Activated naive CD4-positive, alpha-beta T cell treated with anti-CD3 and anti-CD28 coated beads, Interleukin-2, amount 50 U/mL, for 72 hours (primary cell): Measurements from ENCODE around the gene GLUD1. TPM values are rescaled to one million over a fixed set of nuclear protein-coding genes. Genes with fewer than 3 reads are reported as not detected.
"Not testable (repeated sequence)": the region's sequence is repeated elsewhere in the genome, so short reads cannot be mapped to it uniquely, and the experiment has no call there.

Experiments
- ATAC-seq, 2 donors: fragments of 150-1000 bp; cut with Tn5 transposase; 2 replicates each; pipeline ENCODE4 v1.10.0; 2021; ENCODE audit warnings: mild to moderate bottlenecking in 2 of 2, moderate library complexity in 2 of 2
- DNase-seq, 2 donors: peaks; one replicate each; pipeline ENCODE4 v3.0.0; 2021 to 2022; ENCODE audit warnings: low spot score in 2 of 2
- H3K27ac Mint-ChIP-seq, 2 donors: one replicate each; pipeline ENCODE4 v1.8.0; 2022; ENCODE audit warnings: mild to moderate bottlenecking in 2 of 2, mixed read lengths in 2 of 2
- H3K36me3 Mint-ChIP-seq, 2 donors: one replicate each; pipeline ENCODE4 v1.8.0; 2022; ENCODE audit warnings: mixed read lengths in 2 of 2
- H3K9me3 Mint-ChIP-seq, 2 donors: one replicate each; pipeline ENCODE4 v1.8.0; 2022; ENCODE audit warnings: mixed read lengths in 2 of 2
- total RNA-seq, 2 donors: library from RNA; stranded (reverse); gene quantifications; one replicate each; pipeline ENCODE4 v1.2.3, GENCODE V29; 2022

The GLUD1 gene
- 100 to 1,000 TPM; 116 to 173 TPM for total RNA-seq

DNA sequence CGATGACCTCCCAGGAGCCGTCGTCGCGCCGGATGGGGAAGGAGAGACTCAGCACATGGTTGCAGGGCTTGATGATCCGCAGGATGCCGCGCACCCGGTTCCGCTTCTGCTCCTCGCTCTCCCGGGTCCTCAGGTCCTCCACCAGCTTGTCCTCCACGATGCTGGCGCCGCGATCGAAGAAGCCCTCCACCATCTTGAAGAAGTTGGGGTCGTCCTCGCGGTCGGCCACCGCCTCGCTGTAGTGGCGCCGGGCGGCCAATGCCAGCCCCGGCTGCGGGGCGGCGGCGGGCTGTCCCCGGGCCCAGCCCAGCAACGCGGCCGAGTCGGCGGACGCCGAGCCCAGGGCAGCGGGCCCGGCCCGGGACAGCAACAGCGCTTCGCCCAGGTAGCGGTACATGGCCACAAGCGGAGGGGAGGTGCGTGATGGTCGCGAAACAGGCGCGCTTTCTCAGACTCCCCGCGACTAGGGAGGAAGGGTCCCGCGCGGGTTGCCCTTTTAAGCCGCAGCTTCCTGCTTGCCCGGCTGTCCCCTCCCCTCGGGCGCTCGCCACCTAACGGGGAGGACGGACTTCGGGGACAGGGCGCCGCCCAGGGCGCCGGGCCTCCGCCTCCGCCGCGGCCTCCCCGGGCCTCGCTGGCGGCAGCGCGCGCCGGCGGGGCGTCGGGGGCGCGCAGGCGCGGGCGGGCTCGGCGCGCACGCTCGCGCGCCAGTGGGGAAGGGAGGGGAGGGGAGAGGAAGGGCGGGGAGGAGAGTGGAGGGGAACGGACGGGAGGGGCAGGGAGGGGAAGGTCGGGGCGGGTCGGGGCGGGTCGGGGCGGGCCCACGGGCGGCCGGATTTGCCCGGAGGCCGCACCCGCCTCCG lies at the start of gene GLUD1, which contains the start of gene SHLD2:
GLUD1 (minus strand) TSS at position 471 of the 863 bp plus-strand sequence; CDS start at position 397, 74 bp downstream.
SHLD2 (plus strand) TSS at position 834 of the 863 bp plus-strand sequence. CDS start 56,149 bp downstream, outside the sequence.
- peaks cover 13 to 43% of the 10 kb centered on the region in 2 donors for H3K36me3 Mint-ChIP-seq
- DNase-seq (peak; percentile 91 to 95), ATAC-seq (peak; percentile 73 to 82)

DNA sequence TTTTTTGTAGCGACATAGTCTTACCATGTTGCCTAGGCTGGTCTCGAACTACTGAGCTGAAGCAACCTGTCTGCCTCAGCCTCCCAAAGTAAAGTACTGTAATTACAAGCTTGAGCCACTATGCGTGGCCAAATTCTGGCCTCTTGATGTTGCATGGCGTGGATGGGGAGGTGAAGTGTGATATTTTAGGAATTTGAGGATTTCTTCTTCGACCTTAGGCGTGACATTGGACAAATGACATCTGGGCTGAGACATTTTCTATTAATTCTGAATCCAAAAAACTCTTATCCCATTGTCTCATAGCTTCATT lies 48.4 kb upstream of the GLUD1 start:
- H3K27ac Mint-ChIP-seq, DNase-seq, ATAC-seq, H3K36me3 Mint-ChIP-seq, H3K9me3 Mint-ChIP-seq: not testable (repeated sequence)

More for the DNA sequence above, at the start of gene GLUD1, which contains the start of gene SHLD2:
- H3K27ac Mint-ChIP-seq = peak within 1 kb of the TSS; percentile 95 to 97
- no peaks in the 10 kb centered on the region for H3K9me3 Mint-ChIP-seq

- not testable (repeated sequence) for H3K27ac Mint-ChIP-seq, DNase-seq, H3K9me3 Mint-ChIP-seq, ATAC-seq
- peaks cover 6 to 11% of the 10 kb centered on the region in 2 donors for H3K36me3 Mint-ChIP-seq
These were observed 47.8 kb upstream of the GLUD1 start for GRCh38 chr10:87142230-87143108.

DNA sequence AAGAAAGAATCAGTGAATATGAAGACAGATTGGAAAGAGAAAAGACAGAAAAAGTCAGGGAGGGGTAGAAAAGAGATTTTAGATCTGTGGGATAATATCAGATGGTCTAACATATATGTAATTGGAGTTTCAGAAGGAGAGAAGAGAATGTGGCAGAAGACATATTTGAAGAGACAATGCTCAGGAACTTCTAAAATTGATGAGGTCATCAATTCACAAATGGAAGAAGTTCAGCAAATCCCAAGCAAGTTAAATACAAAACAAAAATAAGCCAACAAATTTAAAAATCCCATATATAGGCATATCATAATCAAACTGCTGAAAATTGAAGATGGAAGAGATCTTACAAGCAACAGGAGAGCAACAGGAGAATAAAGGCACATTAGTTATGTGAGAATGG lies 42.8 kb upstream of the GLUD1 start:
- not testable (repeated sequence) for H3K27ac Mint-ChIP-seq, ATAC-seq, DNase-seq
- peaks cover 7 to 14% of the 10 kb centered on the region in 2 donors for H3K9me3 Mint-ChIP-seq
- H3K36me3 Mint-ChIP-seq = peaks cover 18 to 37% of the 10 kb centered on the region in 2 donors

DNA sequence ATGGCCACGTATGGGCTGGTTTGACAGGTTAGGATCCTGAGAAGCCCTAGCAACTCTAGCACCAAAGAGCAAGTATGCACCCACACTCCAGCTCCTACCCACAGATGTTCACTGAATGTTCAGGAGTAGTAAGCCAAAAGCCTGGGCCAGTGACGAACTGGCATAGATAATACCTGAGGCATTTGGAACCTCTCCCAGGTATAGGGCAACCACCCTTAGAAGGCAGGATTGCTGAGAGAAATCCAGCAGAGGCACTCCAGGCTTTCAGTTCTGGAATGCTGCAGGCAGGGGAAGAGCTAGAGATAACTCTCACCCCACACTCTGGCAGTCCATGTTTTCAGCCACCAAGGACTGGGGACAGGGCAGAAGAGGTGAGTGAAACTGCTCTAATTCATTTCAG lies 39.8 kb upstream of the GLUD1 start:
- ATAC-seq, DNase-seq, H3K27ac Mint-ChIP-seq: not testable (repeated sequence)
- Mint-ChIP-seq H3K9me3 (peaks cover 7 to 14% of the 10 kb centered on the region in 2 donors), H3K36me3 (peaks cover 18 to 37% of the 10 kb centered on the region in 2 donors)

DNA sequence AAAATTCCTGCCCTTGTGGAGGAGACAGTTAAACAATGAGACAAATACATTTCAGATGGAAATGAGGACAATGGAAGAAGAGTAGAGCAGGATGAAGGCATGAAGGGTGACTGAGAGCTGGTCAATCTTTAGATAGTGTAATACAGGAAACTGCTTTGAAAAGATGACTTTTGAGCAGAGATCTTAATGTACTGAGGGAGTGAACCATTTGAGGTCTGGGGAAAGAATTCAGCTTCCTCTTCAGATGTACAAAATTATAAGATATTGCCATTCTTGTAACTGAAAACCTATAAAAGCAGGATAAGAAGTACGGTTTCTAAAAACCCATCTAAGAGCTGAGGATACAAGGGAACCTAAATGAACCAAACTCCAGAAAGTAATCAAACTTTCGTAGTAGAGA lies 39.3 kb upstream of the GLUD1 start:
- H3K27ac Mint-ChIP-seq, DNase-seq, ATAC-seq: not testable (repeated sequence)
- peaks cover 7 to 14% of the 10 kb centered on the region in 2 donors for H3K9me3 Mint-ChIP-seq
- H3K36me3 Mint-ChIP-seq = peaks cover 18 to 37% of the 10 kb centered on the region in 2 donors

DNA sequence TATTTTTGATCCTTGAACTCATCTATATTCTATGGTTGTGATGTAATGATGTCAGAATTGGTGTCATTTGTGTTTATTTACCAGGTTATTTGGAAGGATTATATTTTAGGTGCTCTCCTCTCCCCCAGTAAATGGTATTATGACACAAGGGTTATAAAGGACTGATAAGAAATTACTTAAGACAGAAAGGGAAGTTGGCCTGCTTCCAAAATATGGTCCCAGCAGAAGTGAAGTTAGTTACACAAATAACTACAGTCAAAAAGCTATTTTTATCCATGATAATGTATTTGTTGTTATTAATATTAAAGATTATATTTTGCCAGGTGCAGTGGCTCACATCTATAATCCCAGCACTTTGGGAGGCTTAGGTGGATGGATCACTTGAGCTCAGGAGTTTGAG lies 37.5 kb upstream of the GLUD1 start:
- not testable (repeated sequence) for DNase-seq, ATAC-seq, H3K9me3 Mint-ChIP-seq, H3K27ac Mint-ChIP-seq
- peaks cover 9 to 22% of the 10 kb centered on the region in 2 donors for H3K36me3 Mint-ChIP-seq

GRCh38 chr10:87127607-87128156 lies 33.0 kb upstream of the GLUD1 start:
- H3K9me3 Mint-ChIP-seq = not testable (repeated sequence)

GRCh38 chr10:87127048-87127447 lies 32.4 kb upstream of the GLUD1 start:
- H3K27ac Mint-ChIP-seq, DNase-seq, H3K9me3 Mint-ChIP-seq, H3K36me3 Mint-ChIP-seq, ATAC-seq: not testable (repeated sequence)

More at GRCh38 chr10:87127607-87128156, 33.0 kb upstream of the GLUD1 start:
- not testable (repeated sequence) for DNase-seq, ATAC-seq, H3K27ac Mint-ChIP-seq, H3K36me3 Mint-ChIP-seq

DNA sequence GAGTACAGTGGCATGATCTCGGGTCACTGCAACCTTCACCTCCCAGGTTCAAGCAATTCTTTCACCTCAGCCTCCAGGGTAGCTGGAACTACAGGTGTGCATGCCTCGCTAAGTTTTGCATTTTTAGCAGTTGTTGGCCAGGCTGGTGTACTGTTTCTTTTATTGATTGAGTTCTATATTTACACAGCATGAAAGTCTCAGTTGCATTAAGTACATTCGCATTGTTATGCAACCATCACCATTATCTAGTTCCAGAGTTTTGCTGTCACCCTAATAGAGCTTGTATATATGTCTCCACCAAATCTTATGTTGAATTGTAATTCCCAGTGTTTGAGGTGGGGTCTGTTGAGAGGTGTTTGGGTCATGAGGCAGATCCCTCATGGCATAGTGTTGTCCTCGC lies 28.7 kb upstream of the GLUD1 start:
- ATAC-seq, DNase-seq, H3K27ac Mint-ChIP-seq, H3K9me3 Mint-ChIP-seq, H3K36me3 Mint-ChIP-seq: not testable (repeated sequence)

- H3K36me3 Mint-ChIP-seq, H3K27ac Mint-ChIP-seq, ATAC-seq, H3K9me3 Mint-ChIP-seq, DNase-seq: not testable (repeated sequence)
These were observed 24.4 kb upstream of the GLUD1 start for GRCh38 chr10:87119029-87119428.

DNA sequence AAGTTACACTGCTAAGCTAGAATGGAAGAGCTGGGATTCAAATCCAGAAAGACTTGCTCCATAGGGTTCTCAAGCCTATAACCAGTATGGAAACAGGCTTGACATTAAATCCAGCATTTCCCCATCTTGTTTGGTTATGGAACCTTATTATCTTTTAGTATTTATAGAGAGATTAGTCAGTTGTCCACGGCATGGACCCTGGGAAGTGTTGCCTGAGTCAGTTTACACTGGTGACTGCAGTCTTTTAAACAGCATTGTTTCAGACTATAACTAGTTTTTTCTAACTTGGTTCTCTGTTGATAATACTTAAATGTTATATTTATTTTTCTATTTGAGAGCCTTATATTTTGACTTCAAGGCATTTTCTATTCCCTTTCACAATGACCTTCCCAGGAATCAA lies 23.5 kb upstream of the GLUD1 start:
- not testable (repeated sequence) for ATAC-seq, H3K9me3 Mint-ChIP-seq, H3K27ac Mint-ChIP-seq, DNase-seq, H3K36me3 Mint-ChIP-seq

DNA sequence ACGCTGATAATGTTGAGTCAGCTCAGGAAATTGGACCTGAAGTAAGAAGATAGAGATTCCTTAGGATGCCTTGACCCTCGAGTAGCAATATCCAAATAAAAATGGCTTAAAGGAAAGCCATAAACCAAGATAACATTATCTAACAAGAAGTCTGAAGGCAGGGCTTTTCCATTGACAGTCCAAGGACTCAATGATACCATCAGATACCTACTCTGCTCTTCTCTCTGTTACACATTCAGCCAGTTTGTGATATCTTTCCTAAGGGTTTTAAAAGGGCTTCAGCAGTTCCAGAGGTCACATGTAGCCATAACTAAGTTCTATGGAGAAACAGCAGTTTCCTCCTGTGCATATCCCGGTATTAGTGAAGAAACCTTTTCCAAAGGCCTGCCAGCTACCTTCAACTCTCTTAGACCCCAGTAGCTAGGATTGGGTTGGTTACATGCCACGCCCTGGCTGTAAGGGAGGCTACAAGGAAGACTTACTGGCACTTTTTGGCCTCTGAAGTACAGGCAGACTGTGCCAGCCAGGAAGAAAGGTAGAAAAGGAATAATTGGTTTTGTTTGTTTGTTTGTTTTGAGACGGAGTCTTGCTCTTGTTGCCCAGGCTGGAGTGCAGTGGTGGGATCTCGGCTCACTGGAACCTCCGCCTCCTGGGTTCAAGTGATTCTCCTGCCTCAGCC lies 10.9 kb upstream of the GLUD1 start:
- Mint-ChIP-seq H3K36me3 (peaks cover 12 to 30% of the 10 kb centered on the region in 2 donors), H3K27ac (no peak overlapping the region), H3K9me3 (no peaks in the 10 kb centered on the region)
- ATAC-seq (no peak), DNase-seq (no peak)

DNA sequence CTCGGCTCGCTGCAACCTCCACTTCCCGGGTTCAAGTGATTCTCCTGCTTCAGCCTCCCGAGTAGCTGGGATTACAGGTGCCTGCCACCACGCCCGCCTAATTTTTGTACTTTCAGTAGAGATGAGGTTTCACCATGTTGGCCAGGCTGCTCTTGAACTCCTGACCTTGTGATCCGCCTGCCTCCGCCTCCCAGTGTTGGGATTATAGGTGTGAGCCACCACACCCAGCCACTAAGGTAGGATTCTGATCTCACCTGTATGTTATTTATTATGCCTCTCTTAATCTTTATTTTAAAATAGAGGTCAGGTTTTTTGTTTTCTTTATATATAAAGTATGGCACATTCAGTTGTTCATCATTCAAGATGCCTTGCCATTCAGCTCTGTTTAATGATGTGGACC lies 10.1 kb upstream of the GLUD1 start:
- H3K9me3 Mint-ChIP-seq, H3K27ac Mint-ChIP-seq, DNase-seq, ATAC-seq: not testable (repeated sequence)
- peaks cover 12 to 30% of the 10 kb centered on the region in 2 donors for H3K36me3 Mint-ChIP-seq

DNA sequence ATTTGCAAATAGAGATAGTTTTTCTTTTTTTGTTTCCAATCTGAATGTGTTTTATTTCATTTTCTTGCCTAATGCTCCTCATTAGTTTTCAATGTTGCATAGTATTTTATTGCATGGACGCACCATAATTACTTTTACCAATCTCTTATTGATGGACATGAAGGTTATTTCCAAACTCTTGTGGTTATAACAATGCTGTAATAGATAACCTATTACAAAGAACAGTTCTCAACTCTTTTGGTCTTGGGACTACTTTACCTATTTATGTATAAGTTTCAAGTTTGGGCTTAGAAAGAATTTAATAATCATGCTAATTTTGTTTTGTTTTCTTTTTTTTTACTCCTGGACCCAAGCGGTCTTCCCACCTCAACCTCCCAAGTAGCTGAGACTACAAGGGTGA lies 7.4 kb upstream of the GLUD1 start:
- peaks cover 7 to 20% of the 10 kb centered on the region in 2 donors for H3K36me3 Mint-ChIP-seq
- DNase-seq (no peak), ATAC-seq (no peak)
- no peak overlapping the region for H3K27ac Mint-ChIP-seq
- no peaks in the 10 kb centered on the region for H3K9me3 Mint-ChIP-seq
